H9 (cell line): ENCODE data around the gene NEGR1. TPM values are rescaled to one million over a fixed set of nuclear protein-coding genes. Genes with fewer than 3 reads are reported as not detected.

Experiments used
- DNase-seq: peaks from one replicate; pipeline ENCODE4 v3.0.0-alpha.2; 2017
- H2AFZ ChIP-seq: one replicate; pipeline ENCODE4 v1.6.1; 2013; ENCODE audit warnings: mild to moderate bottlenecking, low read length, control low read depth, moderate library complexity
- H2AK5ac ChIP-seq: 2 replicates; pipeline ENCODE4 v1.6.1; 2013; ENCODE audit warnings: low read length, control low read depth, mixed read lengths; ENCODE audit not compliant: insufficient read length
- H2BK120ac ChIP-seq: one replicate; pipeline ENCODE4 v1.6.1; 2013; ENCODE audit warnings: low read depth, mild to moderate bottlenecking, low read length, control low read depth, inconsistent platforms; ENCODE audit not compliant: poor library complexity, severe bottlenecking
- H2BK12ac ChIP-seq: 2 replicates; pipeline ENCODE4 v1.6.1; 2013; ENCODE audit warnings: low read length, control low read depth, mixed read lengths, low read depth; ENCODE audit not compliant: insufficient read length
- H2BK15ac ChIP-seq: 2 replicates; pipeline ENCODE4 v1.6.1; 2013; ENCODE audit warnings: low read depth, low read length, control low read depth
- H2BK20ac ChIP-seq: one replicate; pipeline ENCODE4 v1.6.1; 2013; ENCODE audit warnings: low read depth, mild to moderate bottlenecking, low read length, control low read depth, inconsistent platforms; ENCODE audit not compliant: poor library complexity, severe bottlenecking
- H2BK5ac ChIP-seq: 2 replicates; pipeline ENCODE4 v1.6.1; 2013; ENCODE audit warnings: low read length, control low read depth, mixed read lengths; ENCODE audit not compliant: insufficient read length
- H3K14ac ChIP-seq: 2 replicates; pipeline ENCODE4 v1.6.1; 2013; ENCODE audit warnings: low read length, control low read depth; ENCODE audit not compliant: insufficient read depth
- H3K18ac ChIP-seq: 2 replicates; pipeline ENCODE4 v1.6.1; 2013; ENCODE audit warnings: low read depth, mild to moderate bottlenecking, mixed read lengths, low read length, control low read depth; ENCODE audit not compliant: insufficient read length
- H3K23ac ChIP-seq: 2 replicates; pipeline ENCODE4 v1.6.1; 2013; ENCODE audit warnings: low read length, control low read depth, mixed read lengths, low read depth; ENCODE audit not compliant: insufficient read length
- H3K23me2 ChIP-seq: 2 replicates; pipeline ENCODE4 v1.6.1; 2013; ENCODE audit warnings: low read depth, mild to moderate bottlenecking, mixed read lengths, low read length, control low read depth; ENCODE audit not compliant: insufficient read length, poor library complexity, severe bottlenecking
- H3K27ac ChIP-seq: 2 replicates; pipeline ENCODE4 v1.5.1; 2013; ENCODE audit warnings: low read length, control low read depth, mixed read lengths, low read depth; ENCODE audit not compliant: insufficient read length
- H3K27me3 ChIP-seq: 2 replicates; pipeline ENCODE4 v1.6.1; 2013; ENCODE audit warnings: low read length, control low read depth, inconsistent platforms; ENCODE audit not compliant: insufficient read depth
- H3K4ac ChIP-seq: 2 replicates; pipeline ENCODE4 v1.6.1; 2013; ENCODE audit warnings: low read depth, mild to moderate bottlenecking, control low read depth, inconsistent platforms, low read length, moderate library complexity
- H3K4me1 ChIP-seq: 2 replicates; pipeline ENCODE4 v1.6.1; 2013; ENCODE audit warnings: low read length, control low read depth, inconsistent platforms; ENCODE audit not compliant: insufficient read depth
- H3K4me2 ChIP-seq: 2 replicates; pipeline ENCODE4 v1.6.1; 2013; ENCODE audit warnings: low read length, control low read depth, mixed read lengths; ENCODE audit not compliant: insufficient read length, insufficient read depth
- H3K56ac ChIP-seq: 2 replicates; pipeline ENCODE4 v1.6.1; 2013; ENCODE audit warnings: low read depth, mild to moderate bottlenecking, mixed read lengths, low read length, control low read depth; ENCODE audit not compliant: insufficient read length
- H3K79me1 ChIP-seq: 2 replicates; pipeline ENCODE4 v1.6.1; 2013; ENCODE audit warnings: low read depth, mild to moderate bottlenecking, moderate library complexity, low read length, control low read depth, inconsistent platforms; ENCODE audit not compliant: insufficient read depth, poor library complexity, severe bottlenecking
- H3K79me2 ChIP-seq: 2 replicates; pipeline ENCODE4 v1.6.1; 2013; ENCODE audit warnings: low read length, control low read depth, inconsistent platforms; ENCODE audit not compliant: insufficient read depth
- H3K9ac ChIP-seq: 2 replicates; pipeline ENCODE4 v1.6.1; 2013; ENCODE audit warnings: low read length, control low read depth, mixed read lengths; ENCODE audit not compliant: insufficient read length; ENCODE audit errors: extremely low read depth
- H3K9me3 ChIP-seq: one replicate; pipeline ENCODE4 v1.6.1; 2013; ENCODE audit warnings: low read depth, low read length, inconsistent platforms; ENCODE audit not compliant: control insufficient read depth
- H3T11ph ChIP-seq: one replicate; pipeline ENCODE4 v1.6.1; 2013; ENCODE audit warnings: mild to moderate bottlenecking, low read length, control low read depth, inconsistent platforms
- H4K20me1 ChIP-seq: one replicate; pipeline ENCODE4 v1.6.1; 2013; ENCODE audit not compliant: control insufficient read depth, insufficient read length, insufficient read depth
- H4K5ac ChIP-seq: 2 replicates; pipeline ENCODE4 v1.6.1; 2013; ENCODE audit warnings: low read depth, mild to moderate bottlenecking, mixed read lengths, low read length, control low read depth; ENCODE audit not compliant: insufficient read length
- H4K8ac ChIP-seq: replicated peaks from 2 replicates; pipeline ENCODE4 v1.6.1; 2013; ENCODE audit warnings: low read length, control low read depth, mixed read lengths, low read depth; ENCODE audit not compliant: insufficient read length
- H4K91ac ChIP-seq: 2 replicates; pipeline ENCODE4 v1.6.1; 2013; ENCODE audit warnings: low read depth, mild to moderate bottlenecking, moderate library complexity, mixed read lengths, low read length, control low read depth; ENCODE audit not compliant: insufficient read length
- H3K27ac Mint-ChIP-seq, 3 experiments: 2 replicates in 2 of 3; 3 replicates in 1 of 3; pipeline ENCODE4 v1.8.0; 2020 to 2021; ENCODE audit warnings: mixed read lengths in 3 of 3, mild to moderate bottlenecking in 1 of 3, moderate library complexity in 1 of 3
- H3K27me3 Mint-ChIP-seq: 2 replicates; pipeline ENCODE4 v1.8.0; 2021; ENCODE audit warnings: low read depth, mild to moderate bottlenecking, moderate library complexity, mixed read lengths
- H3K36me3 Mint-ChIP-seq, 3 experiments: 2 replicates in 2 of 3; 3 replicates in 1 of 3; pipeline ENCODE4 v1.8.0; 2020 to 2021; ENCODE audit warnings: low read depth in 3 of 3, mixed read lengths in 3 of 3; ENCODE audit not compliant: insufficient read depth in 1 of 3
- H3K4me1 Mint-ChIP-seq, 2 experiments: 2 replicates each; pipeline ENCODE4 v1.8.0; 2020; ENCODE audit warnings: mixed read lengths in 2 of 2
- H3K4me3 Mint-ChIP-seq, 2 experiments: 2 replicates in 1 of 2; 3 replicates in 1 of 2; pipeline ENCODE4 v1.8.0; 2020 to 2021; ENCODE audit warnings: mild to moderate bottlenecking in 2 of 2, mixed read lengths in 2 of 2, moderate library complexity in 1 of 2
- H3K9me3 Mint-ChIP-seq, 2 experiments: 2 replicates in 1 of 2; 3 replicates in 1 of 2; pipeline ENCODE4 v1.8.0; 2020; ENCODE audit warnings: mild to moderate bottlenecking in 2 of 2, mixed read lengths in 2 of 2, moderate library complexity in 1 of 2
- WGBS: extraction: QIAGEN DNeasy Blood & Tissue Kit; methylation state at CpG from one replicate; pipeline ENCODE4 v1.1.7; 2013; ENCODE audit warnings: missing lambda C conversion rate, low lambda C conversion rate, mixed read lengths; ENCODE audit not compliant: insufficient read length; ENCODE audit errors: extremely low coverage; 5-methylcytosine and 5-hydroxymethylcytosine counted together
- total RNA-seq: library from RNA; stranded (reverse); gene quantifications from 2 replicates; pipeline ENCODE4 v1.2.1, GENCODE V29; 2021
- TF ChIP-seq, protein P1 (sequence below): fragments of 200-600 bp; sonication (generic); conservative IDR thresholded peaks from 3 replicates; pipeline ENCODE4 v1.8.0; 2021; ENCODE audit warnings: antibody characterized with exemption, mild to moderate bottlenecking

NEGR1 gene
- total RNA-seq, 1 experiment from 2014 or later = 0.13 TPM

- Histone ChIP-seq H3K9ac (no peak overlapping the region), H3K23ac (no peak overlapping the region), H3K4me1 (no peaks in the 10 kb centered on the region), H3K56ac (no peak overlapping the region), H3K9me3 (no peaks in the 10 kb centered on the region), H2BK5ac (no peak overlapping the region), H2AK5ac (no peak overlapping the region), H3K27me3 (no peaks in the 10 kb centered on the region), H4K5ac (no peak overlapping the region), H3T11ph (no peak overlapping the region), H2BK12ac (no peak overlapping the region), H3K79me2 (no peaks in the 10 kb centered on the region), H3K4me2 (no peak overlapping the region), H3K79me1 (no peaks in the 10 kb centered on the region), H3K23me2 (no peaks in the 10 kb centered on the region), H3K27ac (no peak overlapping the region), H2BK20ac (no peak overlapping the region), H3K14ac (no peak overlapping the region), H3K18ac (no peak overlapping the region), H4K20me1 (no peaks in the 10 kb centered on the region), H4K91ac (no peak overlapping the region), H2BK15ac (no peak overlapping the region), H3K4ac (no peak overlapping the region), H2BK120ac (no peak overlapping the region), H4K8ac (no peak overlapping the region), H2AFZ (no peak overlapping the region)
- TF ChIP-seq, protein P1, sequence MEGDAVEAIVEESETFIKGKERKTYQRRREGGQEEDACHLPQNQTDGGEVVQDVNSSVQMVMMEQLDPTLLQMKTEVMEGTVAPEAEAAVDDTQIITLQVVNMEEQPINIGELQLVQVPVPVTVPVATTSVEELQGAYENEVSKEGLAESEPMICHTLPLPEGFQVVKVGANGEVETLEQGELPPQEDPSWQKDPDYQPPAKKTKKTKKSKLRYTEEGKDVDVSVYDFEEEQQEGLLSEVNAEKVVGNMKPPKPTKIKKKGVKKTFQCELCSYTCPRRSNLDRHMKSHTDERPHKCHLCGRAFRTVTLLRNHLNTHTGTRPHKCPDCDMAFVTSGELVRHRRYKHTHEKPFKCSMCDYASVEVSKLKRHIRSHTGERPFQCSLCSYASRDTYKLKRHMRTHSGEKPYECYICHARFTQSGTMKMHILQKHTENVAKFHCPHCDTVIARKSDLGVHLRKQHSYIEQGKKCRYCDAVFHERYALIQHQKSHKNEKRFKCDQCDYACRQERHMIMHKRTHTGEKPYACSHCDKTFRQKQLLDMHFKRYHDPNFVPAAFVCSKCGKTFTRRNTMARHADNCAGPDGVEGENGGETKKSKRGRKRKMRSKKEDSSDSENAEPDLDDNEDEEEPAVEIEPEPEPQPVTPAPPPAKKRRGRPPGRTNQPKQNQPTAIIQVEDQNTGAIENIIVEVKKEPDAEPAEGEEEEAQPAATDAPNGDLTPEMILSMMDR = no peak
- 100% methylated on average over 1 of the region's 1 CpG for WGBS
- Mint-ChIP-seq H3K36me3 (no peaks in the 10 kb centered on the region), H3K9me3 (no peaks in the 10 kb centered on the region), H3K4me1 (no peaks in the 10 kb centered on the region), H3K27ac (no peak overlapping the region), H3K27me3 (no peaks in the 10 kb centered on the region), H3K4me3 (no peak overlapping the region)
- no peak for DNase-seq
Measured at GRCh38 chr1:71788113-71788512, 494.2 kb downstream of the NEGR1 start.
